Esophagus muscularis mucosa (tissue), 3 donors: ENCODE data around the gene HSD17B1.

ENCODE experiments used
- CTCF ChIP-seq, 3 experiments: fragments of 200-600 bp in 2 of 3; fragments of 450-650 bp in 1 of 3; sonication (generic) in 2 of 3; IDR thresholded peaks; one replicate each; pipeline ENCODE4 v1.5.1; 2017 to 2019; ENCODE audit warnings: antibody characterized with exemption in 3 of 3, mild to moderate bottlenecking in 2 of 3, moderate library complexity in 1 of 3
- EP300 ChIP-seq: sonication (generic); formaldehyde crosslinking; IDR thresholded peaks from one replicate; pipeline ENCODE4 v1.6.1; 2017; ENCODE audit warnings: antibody characterized with exemption

DNA sequence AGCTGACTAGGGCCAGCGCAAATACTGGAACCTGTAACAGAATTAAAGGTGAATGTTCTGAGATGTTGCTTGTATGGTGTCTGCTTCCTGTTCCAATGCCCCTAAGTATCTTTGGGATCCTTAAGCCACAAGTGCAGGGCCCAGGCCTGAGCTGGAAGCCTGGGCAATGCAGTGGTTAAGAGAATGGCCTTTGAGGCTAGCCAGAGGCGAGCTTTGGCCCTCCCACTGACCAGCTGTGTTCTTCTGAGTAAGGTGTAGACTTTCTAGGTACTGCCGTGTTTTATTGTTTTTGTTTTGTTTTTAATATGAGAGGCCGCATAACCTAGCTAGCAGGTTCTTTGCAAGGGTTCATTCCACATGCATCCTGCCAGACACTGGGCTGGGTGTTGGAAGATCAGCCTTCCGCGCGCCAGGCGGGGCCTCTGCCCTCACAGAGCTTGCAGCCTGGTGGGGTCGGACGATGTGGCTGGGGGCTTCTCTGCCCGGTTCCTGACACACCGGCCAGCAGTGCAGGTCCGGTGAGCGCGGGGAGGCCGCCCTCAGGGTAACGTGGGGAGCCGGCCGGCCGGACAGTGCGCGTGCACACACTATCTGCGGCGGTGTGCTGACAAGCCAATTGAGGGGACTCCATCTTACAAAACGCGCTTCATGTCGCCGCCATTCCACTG, 13.6 kb downstream of the HSD17B1 start:
- TF ChIP-seq EP300 (no peak), CTCF (IDR thresholded peaks at IDR 0.05) (no peak)
